SK-N-SH (cell line): ENCODE results near the gene GREM2. TPM values are rescaled to one million over a fixed set of nuclear protein-coding genes. Genes with fewer than 3 reads are reported as not detected.

Source experiments
- CTCF ChIA-PET: fragments of 300-600, 350-600 bp; formaldehyde crosslinking; extraction: SDS; loops from one replicate; lab custom pipeline; 2021; lab: Yijun Ruan, JAX
- POLR2A ChIA-PET: fragments of 350-600 bp; sonication (Branson Sonifier 250); formaldehyde crosslinking; extraction: SDS; loops from one replicate; lab custom pipeline; 2020; ENCODE audit warnings: antibody characterized with exemption, inconsistent platforms; lab: Yijun Ruan, JAX
- DNase-seq: peaks from one replicate; pipeline ENCODE4 v3.0.0; 2012
- H2AFZ ChIP-seq: fragments of 200-600 bp; sonication (generic); 2 replicates; pipeline ENCODE4 v1.8.1; 2016; ENCODE audit warnings: antibody characterized with exemption, mild to moderate bottlenecking, low read depth
- H3F3A ChIP-seq: fragments of 200-600 bp; sonication (generic); replicated peaks from 2 replicates; pipeline ENCODE3; 2016; ENCODE audit warnings: antibody characterized with exemption, mild to moderate bottlenecking; ENCODE audit not compliant: insufficient read depth
- H3K27ac ChIP-seq, 2 experiments: fragments of 200-500 bp in 1 of 2; fragments of 200-600 bp in 1 of 2; sonication (Bioruptor generic) in 1 of 2; sonication (generic), shearing (Covaris generic) in 1 of 2; 2 replicates each; pipeline versions ENCODE4 v1.5.1 to v1.6.1; 2014 to 2016; ENCODE audit warnings: low read depth in 2 of 2, inconsistent platforms in 1 of 2, low read length in 1 of 2, mild to moderate bottlenecking in 1 of 2, mixed read lengths in 1 of 2
- H3K27me3 ChIP-seq: fragments of 200-600 bp; sonication (generic), shearing (Covaris generic); 2 replicates; pipeline ENCODE4 v1.6.1; 2016; ENCODE audit warnings: mixed run types; ENCODE audit not compliant: insufficient read depth
- H3K36me3 ChIP-seq, 2 experiments: fragments of 200-500 bp in 1 of 2; fragments of 200-600 bp in 1 of 2; sonication (Bioruptor generic) in 1 of 2; sonication (generic) in 1 of 2; replicated peaks in 1 of 2; 2 replicates each; pipeline versions ENCODE3 to v1.5.1; 2014 to 2016; ENCODE audit warnings: low read length in 1 of 2, mild to moderate bottlenecking in 1 of 2; ENCODE audit not compliant: insufficient read depth in 2 of 2, control insufficient read depth in 1 of 2
- H3K4me1 ChIP-seq, 2 experiments: fragments of 200-500 bp in 1 of 2; fragments of 200-600 bp in 1 of 2; sonication (Bioruptor generic) in 1 of 2; sonication (generic), shearing (Covaris generic) in 1 of 2; 2 replicates each; pipeline versions ENCODE4 v1.5.1 to v1.6.1; 2014 to 2016; ENCODE audit warnings: low read depth in 1 of 2, low read length in 1 of 2, mixed run types in 1 of 2; ENCODE audit not compliant: insufficient read depth in 2 of 2, control insufficient read depth in 1 of 2
- H3K4me2 ChIP-seq: fragments of 200-600 bp; sonication (generic), shearing (Covaris generic); 2 replicates; pipeline ENCODE4 v1.6.1; 2017; ENCODE audit warnings: mixed run types
- H3K4me3 ChIP-seq, 2 experiments: fragments of 200-500 bp in 1 of 2; fragments of 200-600 bp in 1 of 2; sonication (Bioruptor generic) in 1 of 2; sonication (generic), shearing (Covaris generic) in 1 of 2; 2 replicates each; pipeline versions ENCODE4 v1.5.1 to v1.8.1; 2014 to 2016; ENCODE audit warnings: low read depth in 2 of 2, inconsistent platforms in 1 of 2, low read length in 1 of 2, mild to moderate bottlenecking in 1 of 2, mixed read lengths in 1 of 2, moderate library complexity in 1 of 2
- H3K79me2 ChIP-seq: fragments of 200-600 bp; sonication (generic); 2 replicates; pipeline ENCODE4 v1.8.1; 2017; ENCODE audit warnings: mild to moderate bottlenecking; ENCODE audit not compliant: insufficient read depth
- H3K9ac ChIP-seq: fragments of 200-600 bp; sonication (generic); 2 replicates; pipeline ENCODE4 v1.6.1; 2017; ENCODE audit warnings: mixed run types
- H3K9me2 ChIP-seq: fragments of 200-600 bp; sonication (generic); 2 replicates; pipeline ENCODE4 v1.6.1; 2017; ENCODE audit warnings: mixed run types
- H3K9me3 ChIP-seq: fragments of 200-600 bp; sonication (generic); 2 replicates; pipeline ENCODE4 v1.6.1; 2017; ENCODE audit warnings: mixed run types, mild to moderate bottlenecking, moderate library complexity
- H4K20me1 ChIP-seq: fragments of 200-600 bp; sonication (generic); 2 replicates; pipeline ENCODE4 v1.6.1; 2017; ENCODE audit warnings: mild to moderate bottlenecking, mixed run types; ENCODE audit not compliant: insufficient read depth
- GABPA ChIP-seq: IDR thresholded peaks from 2 replicates; pipeline ENCODE4 v1.4.0; 2012; ENCODE audit warnings: low read depth, mild to moderate bottlenecking
- IRF3 ChIP-seq: fragments of 150-350 bp; IDR thresholded peaks from 2 replicates; pipeline ENCODE4 v1.6.1; 2016; ENCODE audit warnings: mild to moderate bottlenecking, low read depth, low read length
- NFIC ChIP-seq: IDR thresholded peaks from 2 replicates; pipeline ENCODE4 v1.4.0; 2012; ENCODE audit warnings: borderline replicate concordance
- NRF1 ChIP-seq: IDR thresholded peaks from 2 replicates; pipeline ENCODE4 v1.6.1; 2012; ENCODE audit warnings: low read depth, mild to moderate bottlenecking, low read length
- RAD21 ChIP-seq: IDR thresholded peaks from 2 replicates; pipeline ENCODE4 v1.6.1; 2012; ENCODE audit warnings: mild to moderate bottlenecking, low read length
- RFX5 ChIP-seq: IDR thresholded peaks from 2 replicates; pipeline ENCODE4 v1.6.1; 2012; ENCODE audit warnings: mild to moderate bottlenecking, improper control_type of control experiment, low read length
- RXRA ChIP-seq: IDR thresholded peaks from 2 replicates; pipeline ENCODE4 v1.4.0; 2012; ENCODE audit warnings: low read depth, mild to moderate bottlenecking, borderline replicate concordance
- SMC3 ChIP-seq: IDR thresholded peaks from 2 replicates; pipeline ENCODE4 v1.6.1; 2012; ENCODE audit warnings: low read depth, low read length, improper control_type of control experiment
- TAF1 ChIP-seq: IDR thresholded peaks from 2 replicates; pipeline ENCODE4 v1.6.1; 2012; ENCODE audit warnings: low read depth, mild to moderate bottlenecking, low read length, moderate library complexity, borderline replicate concordance
- YY1 ChIP-seq: IDR thresholded peaks from 2 replicates; pipeline ENCODE4 v1.4.0; 2012; ENCODE audit warnings: low read depth, mild to moderate bottlenecking
- WGBS: methylation state at CpG from one replicate; pipeline ENCODE4 v1.1.6; 2017; ENCODE audit warnings: low lambda C conversion rate; 5-methylcytosine and 5-hydroxymethylcytosine counted together
- polyA plus RNA-seq, 3 experiments: library from polyadenylated mRNA; depleted of rRNA; stranded (reverse); fragments of >200 nt; gene quantifications; 2 replicates each; pipeline ENCODE4 v1.2.3, GENCODE V29; 2012
- TF ChIP-seq, protein P1 (sequence below): IDR thresholded peaks from 2 replicates; pipeline ENCODE4 v1.4.0; 2012; ENCODE audit warnings: low read depth, borderline replicate concordance
- TF ChIP-seq, protein P2 (sequence below): IDR thresholded peaks from 2 replicates; pipeline ENCODE4 v1.4.0; 2012; ENCODE audit warnings: low read depth, borderline replicate concordance
- TF ChIP-seq, protein P3 (sequence below): IDR thresholded peaks from 2 replicates; pipeline ENCODE4 v1.6.1; 2012; ENCODE audit warnings: mild to moderate bottlenecking, low read depth, low read length, moderate library complexity

The GREM2 gene
- polyA plus RNA-seq, 1 of the 3 experiments (the other 2 are of a cell fraction) = 0.94 TPM

DNA sequence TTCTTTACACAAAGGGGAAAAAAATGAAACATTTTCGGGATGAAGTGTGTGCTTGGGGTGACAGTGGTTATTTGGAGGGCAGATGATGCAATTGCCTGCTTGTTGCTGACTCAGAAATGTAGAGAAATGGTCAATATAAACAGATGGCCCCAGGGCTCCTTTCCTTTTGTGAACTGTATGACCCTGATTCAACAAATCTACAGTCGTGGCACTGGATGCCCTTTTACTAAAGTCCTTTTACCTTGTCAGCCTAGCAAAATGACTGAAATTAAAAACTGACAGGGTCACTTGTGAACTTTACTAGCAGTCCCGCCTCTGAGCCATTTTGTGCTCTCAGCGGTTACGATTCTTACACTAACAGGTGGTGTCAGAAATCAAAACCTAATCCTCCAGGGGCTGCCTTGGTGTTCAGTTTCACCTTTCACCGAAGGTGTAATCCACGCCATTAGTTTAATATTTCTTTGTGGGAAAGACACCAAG is 49.8 kb downstream of the GREM2 start:
- H3K9me2 ChIP-seq = no peaks in the 10 kb centered on the region
- no peaks in the 10 kb centered on the region for H3K9me3 ChIP-seq
- H3K36me3 ChIP-seq = no peaks in the 10 kb centered on the region
- peak overlapping the region; percentile 53; the same call in 1 of the 2 replicates for H2AFZ ChIP-seq
- no peak for DNase-seq
- no peak overlapping the region for H3K4me2 ChIP-seq
- WGBS = 89% methylated on average over 7 of the region's 7 CpGs
- no peak overlapping the region for H3K27ac ChIP-seq
- no peak overlapping the region for H3K9ac ChIP-seq
- ChIA-PET POLR2A (no interaction called here), CTCF (no interaction called here)
- no peaks in the 10 kb centered on the region for H3K4me1 ChIP-seq
- no peaks in the 10 kb centered on the region for H4K20me1 ChIP-seq
- no peaks in the 10 kb centered on the region for H3K27me3 ChIP-seq
- TF ChIP-seq, protein P1, sequence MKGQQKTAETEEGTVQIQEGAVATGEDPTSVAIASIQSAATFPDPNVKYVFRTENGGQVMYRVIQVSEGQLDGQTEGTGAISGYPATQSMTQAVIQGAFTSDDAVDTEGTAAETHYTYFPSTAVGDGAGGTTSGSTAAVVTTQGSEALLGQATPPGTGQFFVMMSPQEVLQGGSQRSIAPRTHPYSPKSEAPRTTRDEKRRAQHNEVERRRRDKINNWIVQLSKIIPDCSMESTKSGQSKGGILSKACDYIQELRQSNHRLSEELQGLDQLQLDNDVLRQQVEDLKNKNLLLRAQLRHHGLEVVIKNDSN = no peak
- TF ChIP-seq, protein P2, sequence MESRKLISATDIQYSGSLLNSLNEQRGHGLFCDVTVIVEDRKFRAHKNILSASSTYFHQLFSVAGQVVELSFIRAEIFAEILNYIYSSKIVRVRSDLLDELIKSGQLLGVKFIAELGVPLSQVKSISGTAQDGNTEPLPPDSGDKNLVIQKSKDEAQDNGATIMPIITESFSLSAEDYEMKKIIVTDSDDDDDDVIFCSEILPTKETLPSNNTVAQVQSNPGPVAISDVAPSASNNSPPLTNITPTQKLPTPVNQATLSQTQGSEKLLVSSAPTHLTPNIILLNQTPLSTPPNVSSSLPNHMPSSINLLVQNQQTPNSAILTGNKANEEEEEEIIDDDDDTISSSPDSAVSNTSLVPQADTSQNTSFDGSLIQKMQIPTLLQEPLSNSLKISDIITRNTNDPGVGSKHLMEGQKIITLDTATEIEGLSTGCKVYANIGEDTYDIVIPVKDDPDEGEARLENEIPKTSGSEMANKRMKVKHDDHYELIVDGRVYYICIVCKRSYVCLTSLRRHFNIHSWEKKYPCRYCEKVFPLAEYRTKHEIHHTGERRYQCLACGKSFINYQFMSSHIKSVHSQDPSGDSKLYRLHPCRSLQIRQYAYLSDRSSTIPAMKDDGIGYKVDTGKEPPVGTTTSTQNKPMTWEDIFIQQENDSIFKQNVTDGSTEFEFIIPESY = no peak
- TF ChIP-seq GABPA = no peak
- H3K4me3 ChIP-seq = no peak overlapping the region
- no peaks in the 10 kb centered on the region for H3F3A ChIP-seq
- no peaks in the 10 kb centered on the region for H3K79me2 ChIP-seq

- ChIA-PET POLR2A (no interaction called here), CTCF (interaction anchor here (0.7 kb wide), 1 partner anchor 608 kb away, joined by 3 read pairs; no protein-coding TSS in a partner anchor)
- Histone ChIP-seq H3K27me3 (no peaks in the 10 kb centered on the region), H2AFZ (no peak overlapping the region), H3K9me3 (no peaks in the 10 kb centered on the region), H3K4me3 (no peak overlapping the region), H3K36me3 (no peaks in the 10 kb centered on the region), H3K4me1 (peaks cover 0 to 5% of the 10 kb centered on the region in 2 experiments; a peak in 2 of 4 replicates), H3K79me2 (no peaks in the 10 kb centered on the region), H4K20me1 (no peaks in the 10 kb centered on the region), H3K9me2 (no peaks in the 10 kb centered on the region), H3K4me2 (no peak overlapping the region), H3K27ac (no peak overlapping the region), H3K9ac (no peak overlapping the region), H3F3A (peaks cover 4% of the 10 kb centered on the region)
- DNase-seq = no peak
- WGBS = 95% methylated on average over 5 of the region's 5 CpGs
- TF ChIP-seq NFIC = no peak
- TF ChIP-seq RXRA = no peak
- TF ChIP-seq NRF1 = no peak
- TF ChIP-seq, protein P1 = no peak
- TF ChIP-seq, protein P3, sequence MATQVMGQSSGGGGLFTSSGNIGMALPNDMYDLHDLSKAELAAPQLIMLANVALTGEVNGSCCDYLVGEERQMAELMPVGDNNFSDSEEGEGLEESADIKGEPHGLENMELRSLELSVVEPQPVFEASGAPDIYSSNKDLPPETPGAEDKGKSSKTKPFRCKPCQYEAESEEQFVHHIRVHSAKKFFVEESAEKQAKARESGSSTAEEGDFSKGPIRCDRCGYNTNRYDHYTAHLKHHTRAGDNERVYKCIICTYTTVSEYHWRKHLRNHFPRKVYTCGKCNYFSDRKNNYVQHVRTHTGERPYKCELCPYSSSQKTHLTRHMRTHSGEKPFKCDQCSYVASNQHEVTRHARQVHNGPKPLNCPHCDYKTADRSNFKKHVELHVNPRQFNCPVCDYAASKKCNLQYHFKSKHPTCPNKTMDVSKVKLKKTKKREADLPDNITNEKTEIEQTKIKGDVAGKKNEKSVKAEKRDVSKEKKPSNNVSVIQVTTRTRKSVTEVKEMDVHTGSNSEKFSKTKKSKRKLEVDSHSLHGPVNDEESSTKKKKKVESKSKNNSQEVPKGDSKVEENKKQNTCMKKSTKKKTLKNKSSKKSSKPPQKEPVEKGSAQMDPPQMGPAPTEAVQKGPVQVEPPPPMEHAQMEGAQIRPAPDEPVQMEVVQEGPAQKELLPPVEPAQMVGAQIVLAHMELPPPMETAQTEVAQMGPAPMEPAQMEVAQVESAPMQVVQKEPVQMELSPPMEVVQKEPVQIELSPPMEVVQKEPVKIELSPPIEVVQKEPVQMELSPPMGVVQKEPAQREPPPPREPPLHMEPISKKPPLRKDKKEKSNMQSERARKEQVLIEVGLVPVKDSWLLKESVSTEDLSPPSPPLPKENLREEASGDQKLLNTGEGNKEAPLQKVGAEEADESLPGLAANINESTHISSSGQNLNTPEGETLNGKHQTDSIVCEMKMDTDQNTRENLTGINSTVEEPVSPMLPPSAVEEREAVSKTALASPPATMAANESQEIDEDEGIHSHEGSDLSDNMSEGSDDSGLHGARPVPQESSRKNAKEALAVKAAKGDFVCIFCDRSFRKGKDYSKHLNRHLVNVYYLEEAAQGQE = no peak
- no peak for TF ChIP-seq IRF3
- no peak for TF ChIP-seq RFX5
- TF ChIP-seq SMC3 = no peak
- TF ChIP-seq YY1 = no peak
- no peak for TF ChIP-seq RAD21
- TF ChIP-seq TAF1 = no peak
These were observed 52.2 kb downstream of the GREM2 start for GRCh38 chr1:240559781-240560180.
